GM18861 (cell line): Measurements from ENCODE around the gene WNT9B.
"Not testable (repeated sequence)": the region's sequence is repeated elsewhere in the genome, so short reads cannot be mapped to it uniquely, and the experiment has no call there.

Source experiments
- ATAC-seq: cut with Tn5 transposase; IDR thresholded peaks from one replicate; pipeline ENCODE4 v1.9.1; 2021; ENCODE audit not compliant: unreplicated experiment

Gene WNT9B

GRCh38 chr17:46821482-46822387 lies 29.6 kb upstream of the WNT9B start:
- no peak for ATAC-seq

GRCh38 chr17:46822388-46822921 lies 28.9 kb upstream of the WNT9B start:
- no peak for ATAC-seq

- ATAC-seq = no peak
Observed at GRCh38 chr17:46823657-46824056, 27.7 kb upstream of the WNT9B start.

- ATAC-seq = no peak
Observed at GRCh38 chr17:46826116-46826515, 25.3 kb upstream of the WNT9B start.

GRCh38 chr17:46827274-46827673 lies 24.1 kb upstream of the WNT9B start:
- ATAC-seq = no peak

- ATAC-seq = no peak
Observed at GRCh38 chr17:46831573-46832330, 19.6 kb upstream of the WNT9B start.

- ATAC-seq = no peak
Observed at GRCh38 chr17:46832331-46832821, 19.0 kb upstream of the WNT9B start.

GRCh38 chr17:46832945-46833839 lies 18.2 kb upstream of the WNT9B start:
- ATAC-seq = no peak

GRCh38 chr17:46833840-46834208 lies 17.6 kb upstream of the WNT9B start:
- no peak for ATAC-seq

GRCh38 chr17:46834846-46835245 lies 16.5 kb upstream of the WNT9B start:
- no peak for ATAC-seq

- ATAC-seq = no peak
Observed at GRCh38 chr17:46836500-46836899, 14.9 kb upstream of the WNT9B start.

GRCh38 chr17:46837521-46837920 lies 13.9 kb upstream of the WNT9B start:
- no peak for ATAC-seq

- no peak for ATAC-seq
Observed at GRCh38 chr17:46839211-46839610, 12.2 kb upstream of the WNT9B start.

- ATAC-seq = not testable (repeated sequence)
Observed at GRCh38 chr17:46840596-46840995, 10.8 kb upstream of the WNT9B start.

- ATAC-seq = no peak
Observed at GRCh38 chr17:46841561-46842379, 9.6 kb upstream of the WNT9B start.

GRCh38 chr17:46842835-46843234 lies 8.5 kb upstream of the WNT9B start:
- ATAC-seq = no peak

- no peak for ATAC-seq
Observed at GRCh38 chr17:46847204-46848191, 3.9 kb upstream of the WNT9B start.

GRCh38 chr17:46848534-46848933 lies 2.8 kb upstream of the WNT9B start:
- ATAC-seq = no peak

- no peak for ATAC-seq
Observed at GRCh38 chr17:46850688-46851028, 725 bp upstream of the WNT9B start.
